Measurements from ENCODE around the gene HABP2.

The HABP2 gene

GRCh38 chr10:113557903-113558321 lies 5.1 kb downstream of the HABP2 start:
- ATAC-seq (ENCODE audit: insufficient read depth, low read depth) (no peak), DNase-seq (no peak)
- Histone ChIP-seq H3K27ac (ENCODE audit: low read length) (no peak overlapping the region), H4K20me1 (ENCODE audit: insufficient read depth, low read length) (no peaks in the 10 kb centered on the region), H3K4me3 (ENCODE audit: low read depth in 1 of 2, low read length in 2 of 2) (no peak overlapping the region), H3K4me2 (ENCODE audit: insufficient read depth, low read length) (no peak overlapping the region), H3K9ac (ENCODE audit: low read depth, low read length) (no peak overlapping the region), H2AFZ (ENCODE audit: low read depth, low read length) (no peak overlapping the region), H3K27me3 (ENCODE audit: insufficient read depth, low read length, poor library complexity) (peaks cover 3% of the 10 kb centered on the region), H3K9me3 (ENCODE audit: insufficient read depth, low read length, severe bottlenecking) (no peaks in the 10 kb centered on the region), H3K36me3 (ENCODE audit: insufficient read depth, low read length) (no peaks in the 10 kb centered on the region), H3K4me1 (ENCODE audit: insufficient read depth, low read length) (peaks cover under 1% of the 10 kb centered on the region; the same call in 1 of the 2 replicates), H3K79me2 (ENCODE audit: insufficient read depth, low read length) (no peaks in the 10 kb centered on the region)
- TF ChIP-seq EZH2 (IDR thresholded peaks at IDR 0.05; ENCODE audit: borderline replicate concordance, low read depth, low read length, severe bottlenecking), result no peak
- TF ChIP-seq, protein P1, sequence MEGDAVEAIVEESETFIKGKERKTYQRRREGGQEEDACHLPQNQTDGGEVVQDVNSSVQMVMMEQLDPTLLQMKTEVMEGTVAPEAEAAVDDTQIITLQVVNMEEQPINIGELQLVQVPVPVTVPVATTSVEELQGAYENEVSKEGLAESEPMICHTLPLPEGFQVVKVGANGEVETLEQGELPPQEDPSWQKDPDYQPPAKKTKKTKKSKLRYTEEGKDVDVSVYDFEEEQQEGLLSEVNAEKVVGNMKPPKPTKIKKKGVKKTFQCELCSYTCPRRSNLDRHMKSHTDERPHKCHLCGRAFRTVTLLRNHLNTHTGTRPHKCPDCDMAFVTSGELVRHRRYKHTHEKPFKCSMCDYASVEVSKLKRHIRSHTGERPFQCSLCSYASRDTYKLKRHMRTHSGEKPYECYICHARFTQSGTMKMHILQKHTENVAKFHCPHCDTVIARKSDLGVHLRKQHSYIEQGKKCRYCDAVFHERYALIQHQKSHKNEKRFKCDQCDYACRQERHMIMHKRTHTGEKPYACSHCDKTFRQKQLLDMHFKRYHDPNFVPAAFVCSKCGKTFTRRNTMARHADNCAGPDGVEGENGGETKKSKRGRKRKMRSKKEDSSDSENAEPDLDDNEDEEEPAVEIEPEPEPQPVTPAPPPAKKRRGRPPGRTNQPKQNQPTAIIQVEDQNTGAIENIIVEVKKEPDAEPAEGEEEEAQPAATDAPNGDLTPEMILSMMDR (IDR thresholded peaks at IDR 0.05; ENCODE audit: borderline replicate concordance, extremely low read depth, low read length, poor library complexity, severe bottlenecking), result no peak

- no peak overlapping the region for H3K27ac ChIP-seq (ENCODE audit: low read length)
- no peak overlapping the region; the same call in 1 of the 2 replicates for H2AFZ ChIP-seq (ENCODE audit: low read depth, low read length)
- no peak overlapping the region for H3K4me2 ChIP-seq (ENCODE audit: insufficient read depth, low read length)
- no peak overlapping the region for H3K4me3 ChIP-seq (ENCODE audit: low read depth in 1 of 2, low read length in 2 of 2)
- DNase-seq, result no peak
- no peaks in the 10 kb centered on the region for H3K79me2 ChIP-seq (ENCODE audit: insufficient read depth, low read length)
- TF ChIP-seq, protein P1 (IDR thresholded peaks at IDR 0.05; ENCODE audit: borderline replicate concordance, extremely low read depth, low read length, poor library complexity, severe bottlenecking), result no peak
- no peak for TF ChIP-seq EZH2 (IDR thresholded peaks at IDR 0.05; ENCODE audit: borderline replicate concordance, low read depth, low read length, severe bottlenecking)
- H3K9ac ChIP-seq (ENCODE audit: low read depth, low read length), result no peak overlapping the region
- no peaks in the 10 kb centered on the region for H4K20me1 ChIP-seq (ENCODE audit: insufficient read depth, low read length)
- H3K9me3 ChIP-seq (ENCODE audit: insufficient read depth, low read length, severe bottlenecking), result no peaks in the 10 kb centered on the region
- no peaks in the 10 kb centered on the region for H3K36me3 ChIP-seq (ENCODE audit: insufficient read depth, low read length)
- no peaks in the 10 kb centered on the region for H3K27me3 ChIP-seq (ENCODE audit: insufficient read depth, low read length, poor library complexity)
- no peak for ATAC-seq (ENCODE audit: insufficient read depth, low read depth)
- H3K4me1 ChIP-seq (ENCODE audit: insufficient read depth, low read length), result peaks cover 8% of the 10 kb centered on the region
Measured at GRCh38 chr10:113560071-113560470, 7.2 kb downstream of the HABP2 start.

DNA sequence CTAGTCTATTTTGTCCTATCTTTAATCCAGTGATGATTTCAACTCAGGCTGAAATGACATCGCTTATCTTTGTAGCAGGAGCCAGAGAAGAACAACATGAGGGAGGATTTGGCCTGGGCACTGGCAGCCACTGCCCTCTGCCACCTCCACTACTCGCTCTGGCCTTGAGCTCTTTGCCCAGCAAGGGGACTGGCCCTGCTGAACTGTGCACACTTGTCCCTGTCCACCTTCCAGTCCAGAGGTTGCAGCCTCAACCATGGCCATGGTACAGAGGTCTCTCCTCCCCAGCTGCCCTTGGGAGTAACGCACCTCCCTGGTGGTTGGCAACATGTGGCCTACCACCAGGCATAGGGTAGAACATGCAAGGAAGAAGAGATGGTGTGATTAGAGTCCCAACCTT lies 8.4 kb downstream of the HABP2 start:
- H3K27me3 ChIP-seq (ENCODE audit: insufficient read depth, low read length, poor library complexity), result no peaks in the 10 kb centered on the region

More for the DNA sequence above, 8.4 kb downstream of the HABP2 start:
- H3K4me3 ChIP-seq (ENCODE audit: low read depth in 1 of 2, low read length in 2 of 2), result no peak overlapping the region
- TF ChIP-seq, protein P1 (IDR thresholded peaks at IDR 0.05; ENCODE audit: borderline replicate concordance, extremely low read depth, low read length, poor library complexity, severe bottlenecking), result no peak
- no peak for TF ChIP-seq EZH2 (IDR thresholded peaks at IDR 0.05; ENCODE audit: borderline replicate concordance, low read depth, low read length, severe bottlenecking)
- H3K27ac ChIP-seq (ENCODE audit: low read length), result no peak overlapping the region
- no peaks in the 10 kb centered on the region for H4K20me1 ChIP-seq (ENCODE audit: insufficient read depth, low read length)
- no peak overlapping the region; the same call in 1 of the 2 replicates for H2AFZ ChIP-seq (ENCODE audit: low read depth, low read length)
- H3K4me1 ChIP-seq (ENCODE audit: insufficient read depth, low read length), result peaks cover 8% of the 10 kb centered on the region
- ATAC-seq (ENCODE audit: insufficient read depth, low read depth) (no peak), DNase-seq (no peak)
- H3K9ac ChIP-seq (ENCODE audit: low read depth, low read length), result no peak overlapping the region
- H3K9me3 ChIP-seq (ENCODE audit: insufficient read depth, low read length, severe bottlenecking), result no peaks in the 10 kb centered on the region
- no peak overlapping the region for H3K4me2 ChIP-seq (ENCODE audit: insufficient read depth, low read length)
- H3K36me3 ChIP-seq (ENCODE audit: insufficient read depth, low read length), result no peaks in the 10 kb centered on the region
- no peaks in the 10 kb centered on the region for H3K79me2 ChIP-seq (ENCODE audit: insufficient read depth, low read length)

Data from DND-41 (cell line).